ENCODE results near the gene PPP1CB.

The PPP1CB gene

GRCh38 chr2:28772351-28772750 is 20.7 kb downstream of the PPP1CB start:
- Histone ChIP-seq H3K79me2 (ENCODE audit: control insufficient read depth, insufficient read depth, low read length, poor library complexity) (peaks cover 14% of the 10 kb centered on the region), H3K9ac (ENCODE audit: low read length) (no peak overlapping the region), H3K9me3 (ENCODE audit: insufficient read depth, low read depth, low read length) (no peaks in the 10 kb centered on the region), H3K23ac (ENCODE audit: low read length) (no peak overlapping the region), H3K27me3 (ENCODE audit: insufficient read depth, low read length) (no peaks in the 10 kb centered on the region), H4K12ac (ENCODE audit: low read depth, low read length) (no peak overlapping the region), H2AK5ac (ENCODE audit: low read length) (no peak overlapping the region), H3K4me2 (ENCODE audit: low read length) (no peak overlapping the region), H2BK5ac (ENCODE audit: low read depth, low read length, poor library complexity) (no peak overlapping the region), H3K36me3 (ENCODE audit: control insufficient read depth in 1 of 2, insufficient read depth in 2 of 2, low read length in 2 of 2) (peaks cover 3 to 5% of the 10 kb centered on the region in 2 experiments), H3K79me1 (ENCODE audit: low read length) (no peaks in the 10 kb centered on the region), H2BK120ac (ENCODE audit: insufficient read depth, low read length, poor library complexity) (no peak overlapping the region), H3K18ac (ENCODE audit: low read length) (no peak overlapping the region), H3K27ac (ENCODE audit: low read depth, low read length) (no peak overlapping the region), H3K4ac (ENCODE audit: low read depth, low read length) (peak overlapping the region; percentile 69), H3K14ac (ENCODE audit: low read length) (no peak overlapping the region), H2BK12ac (ENCODE audit: low read length) (no peak overlapping the region), H3K4me1 (ENCODE audit: control insufficient read depth in 1 of 2, insufficient read depth in 2 of 2, low read length in 2 of 2) (no peaks in the 10 kb centered on the region), H4K91ac (ENCODE audit: low read depth, low read length) (no peak overlapping the region), H3K4me3 (ENCODE audit: low read depth, low read length) (no peak overlapping the region), H2AFZ (ENCODE audit: insufficient read depth, low read length, poor library complexity) (no peak overlapping the region), H4K8ac (ENCODE audit: low read depth, low read length) (no peak overlapping the region)
- no CpG with 5 or more reads among the region's 2 CpGs for WGBS (ENCODE audit: extremely low coverage, insufficient coverage, insufficient read length)
- DNase-seq = peak in 1 of 2 donors; percentile 60

- Histone ChIP-seq H4K12ac (ENCODE audit: low read depth, low read length) (no peak overlapping the region), H3K4me2 (ENCODE audit: low read length) (no peak overlapping the region), H3K27ac (ENCODE audit: low read depth, low read length) (no peak overlapping the region), H4K8ac (ENCODE audit: low read depth, low read length) (no peak overlapping the region), H3K79me2 (ENCODE audit: control insufficient read depth, insufficient read depth, low read length, poor library complexity) (peaks cover 11% of the 10 kb centered on the region), H3K4me1 (ENCODE audit: control insufficient read depth in 1 of 2, insufficient read depth in 2 of 2, low read length in 2 of 2) (no peaks in the 10 kb centered on the region), H2BK12ac (ENCODE audit: low read length) (no peak overlapping the region), H2BK5ac (ENCODE audit: low read depth, low read length, poor library complexity) (no peak overlapping the region), H3K9ac (ENCODE audit: low read length) (no peak overlapping the region), H3K27me3 (ENCODE audit: insufficient read depth, low read length) (no peaks in the 10 kb centered on the region), H3K4me3 (ENCODE audit: low read depth, low read length) (no peak overlapping the region), H3K23ac (ENCODE audit: low read length) (no peak overlapping the region), H4K91ac (ENCODE audit: low read depth, low read length) (no peak overlapping the region), H2AFZ (ENCODE audit: insufficient read depth, low read length, poor library complexity) (no peak overlapping the region), H3K18ac (ENCODE audit: low read length) (no peak overlapping the region), H3K36me3 (ENCODE audit: control insufficient read depth in 1 of 2, insufficient read depth in 2 of 2, low read length in 2 of 2) (peaks cover 14 to 18% of the 10 kb centered on the region in 2 experiments), H2AK5ac (ENCODE audit: low read length) (no peak overlapping the region), H3K79me1 (ENCODE audit: low read length) (no peaks in the 10 kb centered on the region), H3K4ac (ENCODE audit: low read depth, low read length) (peak overlapping the region; percentile 83), H3K14ac (ENCODE audit: low read length) (no peak overlapping the region), H2BK120ac (ENCODE audit: insufficient read depth, low read length, poor library complexity) (no peak overlapping the region), H3K9me3 (ENCODE audit: insufficient read depth, low read depth, low read length) (no peaks in the 10 kb centered on the region)
- no CpG with 5 or more reads among the region's 6 CpGs for WGBS (ENCODE audit: extremely low coverage, insufficient coverage, insufficient read length)
- no peak for DNase-seq
Measured at GRCh38 chr2:28776471-28776870, 24.8 kb downstream of the PPP1CB start.

GRCh38 chr2:28778392-28778791 is 26.8 kb downstream of the PPP1CB start:
- no peak overlapping the region for H2BK120ac ChIP-seq (ENCODE audit: insufficient read depth, low read length, poor library complexity)
- no peak overlapping the region for H2BK12ac ChIP-seq (ENCODE audit: low read length)
- no peak overlapping the region for H3K9ac ChIP-seq (ENCODE audit: low read length)
- H3K27ac ChIP-seq (ENCODE audit: low read depth, low read length) = no peak overlapping the region
- H2BK5ac ChIP-seq (ENCODE audit: low read depth, low read length, poor library complexity) = no peak overlapping the region
- no peaks in the 10 kb centered on the region for H3K79me1 ChIP-seq (ENCODE audit: low read length)
- H3K9me3 ChIP-seq (ENCODE audit: insufficient read depth, low read depth, low read length) = no peaks in the 10 kb centered on the region
- H2AFZ ChIP-seq (ENCODE audit: insufficient read depth, low read length, poor library complexity) = no peak overlapping the region
- H3K27me3 ChIP-seq (ENCODE audit: insufficient read depth, low read length) = no peaks in the 10 kb centered on the region
- H3K4me1 ChIP-seq (ENCODE audit: control insufficient read depth in 1 of 2, insufficient read depth in 2 of 2, low read length in 2 of 2) = no peaks in the 10 kb centered on the region
- peaks cover 10% of the 10 kb centered on the region for H3K79me2 ChIP-seq (ENCODE audit: control insufficient read depth, insufficient read depth, low read length, poor library complexity)
- no CpG with 5 or more reads among the region's 5 CpGs for WGBS (ENCODE audit: extremely low coverage, insufficient coverage, insufficient read length)
- no peak overlapping the region for H3K4me2 ChIP-seq (ENCODE audit: low read length)
- peaks cover 15 to 22% of the 10 kb centered on the region in 2 experiments for H3K36me3 ChIP-seq (ENCODE audit: control insufficient read depth in 1 of 2, insufficient read depth in 2 of 2, low read length in 2 of 2)
- no peak overlapping the region for H3K4me3 ChIP-seq (ENCODE audit: low read depth, low read length)
- H4K8ac ChIP-seq (ENCODE audit: low read depth, low read length) = no peak overlapping the region
- peak overlapping the region; percentile 45 for H3K18ac ChIP-seq (ENCODE audit: low read length)
- no peak for DNase-seq
- no peak overlapping the region for H2AK5ac ChIP-seq (ENCODE audit: low read length)
- H3K14ac ChIP-seq (ENCODE audit: low read length) = no peak overlapping the region
- H4K12ac ChIP-seq (ENCODE audit: low read depth, low read length) = no peak overlapping the region
- H4K91ac ChIP-seq (ENCODE audit: low read depth, low read length) = no peak overlapping the region
- peak overlapping the region; percentile 55 for H3K4ac ChIP-seq (ENCODE audit: low read depth, low read length)
- H3K23ac ChIP-seq (ENCODE audit: low read length) = no peak overlapping the region

- Histone ChIP-seq H3K4me1 (ENCODE audit: control insufficient read depth in 1 of 2, insufficient read depth in 2 of 2, low read length in 2 of 2) (no peaks in the 10 kb centered on the region), H3K27me3 (ENCODE audit: insufficient read depth, low read length) (no peaks in the 10 kb centered on the region), H3K79me1 (ENCODE audit: low read length) (no peaks in the 10 kb centered on the region)
Measured at GRCh38 chr2:28779001-28779400, 27.4 kb downstream of the PPP1CB start.

More at GRCh38 chr2:28779001-28779400, 27.4 kb downstream of the PPP1CB start:
- Histone ChIP-seq H3K14ac (ENCODE audit: low read length) (no peak overlapping the region), H3K27ac (ENCODE audit: low read depth, low read length) (no peak overlapping the region), H3K4me3 (ENCODE audit: low read depth, low read length) (no peak overlapping the region), H2BK5ac (ENCODE audit: low read depth, low read length, poor library complexity) (no peak overlapping the region), H3K4ac (ENCODE audit: low read depth, low read length) (no peak overlapping the region), H2AFZ (ENCODE audit: insufficient read depth, low read length, poor library complexity) (no peak overlapping the region), H3K79me2 (ENCODE audit: control insufficient read depth, insufficient read depth, low read length, poor library complexity) (peaks cover 10% of the 10 kb centered on the region), H3K18ac (ENCODE audit: low read length) (no peak overlapping the region), H3K36me3 (ENCODE audit: control insufficient read depth in 1 of 2, insufficient read depth in 2 of 2, low read length in 2 of 2) (peaks cover 17 to 23% of the 10 kb centered on the region in 2 experiments), H4K8ac (ENCODE audit: low read depth, low read length) (no peak overlapping the region), H2BK12ac (ENCODE audit: low read length) (no peak overlapping the region), H2AK5ac (ENCODE audit: low read length) (no peak overlapping the region), H3K23ac (ENCODE audit: low read length) (no peak overlapping the region), H3K9ac (ENCODE audit: low read length) (no peak overlapping the region), H4K12ac (ENCODE audit: low read depth, low read length) (no peak overlapping the region), H4K91ac (ENCODE audit: low read depth, low read length) (no peak overlapping the region), H3K4me2 (ENCODE audit: low read length) (no peak overlapping the region), H2BK120ac (ENCODE audit: insufficient read depth, low read length, poor library complexity) (no peak overlapping the region), H3K9me3 (ENCODE audit: insufficient read depth, low read depth, low read length) (no peaks in the 10 kb centered on the region)
- WGBS (ENCODE audit: extremely low coverage, insufficient coverage, insufficient read length) = no CpG with 5 or more reads among the region's 2 CpGs
- DNase-seq = no peak
